Esophagus muscularis mucosa (tissue), 4 donors: Measurements from ENCODE around the gene SLC2A13.

Experiments
- CTCF ChIP-seq, 3 experiments: fragments of 200-600 bp in 2 of 3; fragments of 450-650 bp in 1 of 3; sonication (generic) in 2 of 3; IDR thresholded peaks; one replicate each; pipeline ENCODE4 v1.5.1; 2017 to 2019; ENCODE audit warnings: antibody characterized with exemption in 3 of 3, mild to moderate bottlenecking in 2 of 3, moderate library complexity in 1 of 3
- EP300 ChIP-seq: sonication (generic); formaldehyde crosslinking; IDR thresholded peaks from one replicate; pipeline ENCODE4 v1.6.1; 2017; ENCODE audit warnings: antibody characterized with exemption
- POLR2A ChIP-seq: fragments of 450-650 bp; IDR thresholded peaks from one replicate; pipeline ENCODE4 v1.6.1; 2017; ENCODE audit warnings: antibody characterized with exemption, moderate library complexity, mild to moderate bottlenecking, low read depth
- POLR2AphosphoS5 ChIP-seq, 2 donors: sonication (generic); formaldehyde crosslinking; IDR thresholded peaks; one replicate each; pipeline ENCODE4 v1.6.1; 2017; ENCODE audit warnings: antibody characterized with exemption in 2 of 2

GRCh38 chr12:39966256-39966655 is 139.6 kb downstream of the SLC2A13 start:
- no peak for TF ChIP-seq POLR2AphosphoS5 (IDR thresholded peaks at IDR 0.05)
- no peak for TF ChIP-seq CTCF (IDR thresholded peaks at IDR 0.05)
- TF ChIP-seq POLR2A = no peak
- no peak for TF ChIP-seq EP300
